Loucy (cell line): ENCODE measurements around the gene MRPL21.
"Not testable (repeated sequence)": the region's sequence is repeated elsewhere in the genome, so short reads cannot be mapped to it uniquely, and the experiment has no call there.

Experiments used
- H2AFZ ChIP-seq: fragments of 200-600 bp; sonication (generic); 2 replicates; pipeline ENCODE4 v1.6.0; 2016; ENCODE audit warnings: antibody characterized with exemption, mild to moderate bottlenecking, low read length, moderate library complexity
- H3F3A ChIP-seq: fragments of 200-600 bp; 2 replicates; pipeline ENCODE4 v1.6.0; 2016; ENCODE audit warnings: antibody characterized with exemption, low read depth, mild to moderate bottlenecking
- H3K27me3 ChIP-seq: fragments of 200-600 bp; sonication (generic); 2 replicates; pipeline ENCODE4 v1.6.1; 2014; ENCODE audit warnings: low read length, mild to moderate bottlenecking; ENCODE audit not compliant: insufficient read depth, poor library complexity, severe bottlenecking
- H3K36me3 ChIP-seq: fragments of 200-600 bp; sonication (generic); 2 replicates; pipeline ENCODE4 v1.6.1; 2016; ENCODE audit warnings: low read length; ENCODE audit not compliant: insufficient read depth
- H3K4me1 ChIP-seq: fragments of 200-600 bp; sonication (generic); 2 replicates; pipeline ENCODE4 v1.5.1; 2014; ENCODE audit warnings: low read length, mild to moderate bottlenecking; ENCODE audit not compliant: insufficient read depth, poor library complexity, severe bottlenecking
- H3K4me2 ChIP-seq: fragments of 200-600 bp; sonication (generic); 2 replicates; pipeline ENCODE4 v1.6.0; 2014; ENCODE audit warnings: antibody characterized with exemption, low read length, low read depth, mild to moderate bottlenecking; ENCODE audit not compliant: poor library complexity, severe bottlenecking
- H3K4me3 ChIP-seq: fragments of 200-600 bp; sonication (generic); 2 replicates; pipeline ENCODE4 v1.5.1; 2014; ENCODE audit warnings: low read length, mild to moderate bottlenecking, mixed read lengths; ENCODE audit not compliant: poor library complexity, severe bottlenecking
- H3K79me2 ChIP-seq: fragments of 200-600 bp; sonication (generic); 2 replicates; pipeline ENCODE4 v1.6.1; 2014; ENCODE audit warnings: low read length; ENCODE audit not compliant: insufficient read depth
- H3K9ac ChIP-seq: fragments of 200-600 bp; sonication (generic); 2 replicates; pipeline ENCODE4 v1.6.0; 2014; ENCODE audit warnings: mild to moderate bottlenecking, low read depth, low read length, moderate library complexity; ENCODE audit not compliant: poor library complexity, severe bottlenecking
- H3K9me2 ChIP-seq: fragments of 200-600 bp; sonication (generic); replicated peaks from 2 replicates; pipeline ENCODE4 v1.6.1; 2016; ENCODE audit warnings: low read depth, low read length, mixed read lengths
- H3K9me3 ChIP-seq: fragments of 200-600 bp; sonication (generic); 2 replicates; pipeline ENCODE4 v1.6.1; 2014; ENCODE audit warnings: mild to moderate bottlenecking, antibody characterized with exemption, low read length, low read depth; ENCODE audit not compliant: insufficient read depth
- H4K20me1 ChIP-seq: fragments of 200-600 bp; sonication (generic); 2 replicates; pipeline ENCODE4 v1.6.0; 2014; ENCODE audit warnings: antibody characterized with exemption, low read length, mild to moderate bottlenecking; ENCODE audit not compliant: insufficient read depth, poor library complexity, severe bottlenecking
- CTCF ChIP-seq: fragments of 200-600 bp; sonication (generic); conservative IDR thresholded peaks from 2 replicates; pipeline ENCODE4 v1.5.1; 2014; ENCODE audit warnings: mild to moderate bottlenecking, antibody characterized with exemption, low read length
- EZH2phosphoT487 ChIP-seq: fragments of 200-600 bp; IDR thresholded peaks from 2 replicates; pipeline ENCODE4 v1.6.1; 2018; ENCODE audit warnings: antibody characterized with exemption, mild to moderate bottlenecking, moderate library complexity, borderline replicate concordance

The MRPL21 gene

GRCh38 chr11:68889948-68890446 is 13.6 kb downstream of the MRPL21 start:
- Histone ChIP-seq H3K9me3 (no peaks in the 10 kb centered on the region), H3K9me2 (no peaks in the 10 kb centered on the region), H3K36me3 (peaks cover 26% of the 10 kb centered on the region; the same call in 1 of the 2 replicates), H3K79me2 (no peaks in the 10 kb centered on the region), H3K27me3 (no peaks in the 10 kb centered on the region), H3K4me2 (no peak overlapping the region), H2AFZ (no peak overlapping the region), H3K4me1 (no peaks in the 10 kb centered on the region), H3K4me3 (no peak overlapping the region), H4K20me1 (no peaks in the 10 kb centered on the region), H3K9ac (no peak overlapping the region), H3F3A (no peaks in the 10 kb centered on the region)
- TF ChIP-seq CTCF (peak; percentile 45), EZH2phosphoT487 (no peak)

GRCh38 chr11:68884827-68885226 is 18.8 kb downstream of the MRPL21 start:
- H3K4me3 ChIP-seq, H4K20me1 ChIP-seq, H3K36me3 ChIP-seq, H3K9me2 ChIP-seq, H3K9ac ChIP-seq, H3F3A ChIP-seq, H3K4me1 ChIP-seq, H2AFZ ChIP-seq, H3K4me2 ChIP-seq, H3K79me2 ChIP-seq, H3K27me3 ChIP-seq, H3K9me3 ChIP-seq: not testable (repeated sequence)

DNA sequence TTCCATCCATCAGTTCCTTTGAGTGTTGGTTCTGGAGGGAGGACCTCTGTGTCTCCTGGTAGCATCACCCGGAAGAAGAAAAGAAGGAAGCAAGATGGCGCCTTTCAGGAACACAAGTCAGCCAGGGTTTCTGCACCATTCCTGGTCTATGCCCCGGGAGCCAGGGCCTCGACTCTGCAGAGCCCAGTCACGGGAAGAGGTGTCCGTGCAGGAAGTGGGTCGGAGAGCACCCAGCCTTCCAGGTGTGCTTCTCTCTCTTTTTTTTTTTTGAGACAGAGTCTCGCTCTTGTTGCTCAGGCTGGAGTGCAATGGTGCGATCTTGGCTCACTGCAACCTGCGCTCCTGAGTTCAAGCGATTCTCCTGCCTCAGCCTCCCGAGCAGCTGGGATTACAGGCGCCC is 21.2 kb downstream of the MRPL21 start:
- no peak for TF ChIP-seq CTCF
- TF ChIP-seq EZH2phosphoT487, result no peak
- H3K9me2 ChIP-seq, result no peaks in the 10 kb centered on the region

GRCh38 chr11:68881320-68881719 is 22.3 kb downstream of the MRPL21 start:
- Histone ChIP-seq H3F3A (no peaks in the 10 kb centered on the region), H3K9ac (no peak overlapping the region), H3K4me3 (no peak overlapping the region), H4K20me1 (no peaks in the 10 kb centered on the region), H2AFZ (no peak overlapping the region), H3K4me2 (no peak overlapping the region), H3K36me3 (no peaks in the 10 kb centered on the region), H3K4me1 (no peaks in the 10 kb centered on the region), H3K9me2 (no peaks in the 10 kb centered on the region), H3K27me3 (no peaks in the 10 kb centered on the region), H3K9me3 (no peaks in the 10 kb centered on the region), H3K79me2 (no peaks in the 10 kb centered on the region)
- TF ChIP-seq CTCF (no peak), EZH2phosphoT487 (no peak)

More for the DNA sequence above, 21.2 kb downstream of the MRPL21 start:
- Histone ChIP-seq H3K27me3 (no peaks in the 10 kb centered on the region), H4K20me1 (no peaks in the 10 kb centered on the region), H3K9me3 (no peaks in the 10 kb centered on the region), H3K4me2 (no peak overlapping the region), H3K9ac (no peak overlapping the region), H3K4me1 (no peaks in the 10 kb centered on the region), H3K36me3 (no peaks in the 10 kb centered on the region), H2AFZ (no peak overlapping the region), H3F3A (no peaks in the 10 kb centered on the region), H3K4me3 (no peak overlapping the region), H3K79me2 (no peaks in the 10 kb centered on the region)
